Measurements from ENCODE around the gene CPSF6.

DNA sequence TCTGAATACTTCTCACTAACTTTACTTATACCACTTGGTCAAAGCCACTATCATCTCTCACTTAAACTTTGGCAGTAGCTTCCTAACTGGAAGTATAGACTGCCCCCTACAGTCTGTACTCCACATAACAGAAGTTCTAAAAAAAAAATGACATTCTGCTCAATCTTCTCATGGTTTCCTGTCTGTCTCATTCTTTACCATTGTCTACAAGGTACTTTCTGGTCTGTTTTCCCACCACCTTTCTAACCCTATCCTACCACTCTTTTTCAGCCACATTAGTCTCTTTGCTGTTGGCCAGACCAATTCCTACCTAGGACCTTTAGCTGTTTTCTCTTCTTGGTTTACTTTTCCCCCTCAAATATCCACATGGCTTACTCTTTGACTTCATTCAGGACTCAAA, 14.7 kb downstream of the CPSF6 start:
- TF ChIP-seq, protein P1, sequence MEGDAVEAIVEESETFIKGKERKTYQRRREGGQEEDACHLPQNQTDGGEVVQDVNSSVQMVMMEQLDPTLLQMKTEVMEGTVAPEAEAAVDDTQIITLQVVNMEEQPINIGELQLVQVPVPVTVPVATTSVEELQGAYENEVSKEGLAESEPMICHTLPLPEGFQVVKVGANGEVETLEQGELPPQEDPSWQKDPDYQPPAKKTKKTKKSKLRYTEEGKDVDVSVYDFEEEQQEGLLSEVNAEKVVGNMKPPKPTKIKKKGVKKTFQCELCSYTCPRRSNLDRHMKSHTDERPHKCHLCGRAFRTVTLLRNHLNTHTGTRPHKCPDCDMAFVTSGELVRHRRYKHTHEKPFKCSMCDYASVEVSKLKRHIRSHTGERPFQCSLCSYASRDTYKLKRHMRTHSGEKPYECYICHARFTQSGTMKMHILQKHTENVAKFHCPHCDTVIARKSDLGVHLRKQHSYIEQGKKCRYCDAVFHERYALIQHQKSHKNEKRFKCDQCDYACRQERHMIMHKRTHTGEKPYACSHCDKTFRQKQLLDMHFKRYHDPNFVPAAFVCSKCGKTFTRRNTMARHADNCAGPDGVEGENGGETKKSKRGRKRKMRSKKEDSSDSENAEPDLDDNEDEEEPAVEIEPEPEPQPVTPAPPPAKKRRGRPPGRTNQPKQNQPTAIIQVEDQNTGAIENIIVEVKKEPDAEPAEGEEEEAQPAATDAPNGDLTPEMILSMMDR (conservative IDR thresholded peaks at IDR 0.05; ENCODE audit: low read depth, low read length): peak; percentile 71
- TF ChIP-seq EZH2 (IDR thresholded peaks at IDR 0.05; ENCODE audit: borderline replicate concordance, low read depth, low read length, poor library complexity, severe bottlenecking): no peak
